Activated naive CD8-positive, alpha-beta T cell treated with anti-CD3 and anti-CD28 coated beads, Interleukin-2, amount 10 ng/mL, durations not matched to agents 7 days and 5 days (primary cell): ENCODE data around the gene AGTRAP. TPM values are rescaled to one million over a fixed set of nuclear protein-coding genes. Genes with fewer than 3 reads are reported as not detected.

Experiments
- ATAC-seq: fragments of 150-1000 bp; cut with Tn5 transposase; one replicate; pipeline ENCODE4 v1.10.0; 2021; ENCODE audit warnings: low read depth, moderate library complexity
- POLR2A ChIA-PET: fragments of 350-600 bp; sonication (Branson Sonifier 250); formaldehyde crosslinking; loops from one replicate; lab custom pipeline; 2021; ENCODE audit warnings: antibody characterized with exemption; lab: Charles Lee
- DNase-seq: peaks from one replicate; pipeline ENCODE4 v3.0.0; 2021
- H3K27ac Mint-ChIP-seq: one replicate; pipeline ENCODE4 v1.8.0; 2022; ENCODE audit warnings: mild to moderate bottlenecking, mixed read lengths
- H3K27me3 Mint-ChIP-seq: one replicate; pipeline ENCODE4 v1.8.0; 2022; ENCODE audit warnings: mild to moderate bottlenecking, moderate library complexity, mixed read lengths
- H3K36me3 Mint-ChIP-seq: one replicate; pipeline ENCODE4 v1.8.0; 2021; ENCODE audit warnings: mild to moderate bottlenecking, mixed read lengths
- H3K4me1 Mint-ChIP-seq: one replicate; pipeline ENCODE4 v1.8.0; 2021; ENCODE audit warnings: mixed read lengths
- H3K4me3 Mint-ChIP-seq: one replicate; pipeline ENCODE4 v1.8.0; 2022; ENCODE audit warnings: mild to moderate bottlenecking, moderate library complexity, mixed read lengths
- H3K9me3 Mint-ChIP-seq: one replicate; pipeline ENCODE4 v1.8.0; 2021; ENCODE audit warnings: mixed read lengths
- total RNA-seq, 2 experiments: library from RNA; stranded (reverse); gene quantifications; one replicate each; pipeline ENCODE4 v1.2.3, GENCODE V29; 2021

The AGTRAP gene
- total RNA-seq, 2 experiments from 2014 or later = 53.8 to 56.4 TPM

DNA sequence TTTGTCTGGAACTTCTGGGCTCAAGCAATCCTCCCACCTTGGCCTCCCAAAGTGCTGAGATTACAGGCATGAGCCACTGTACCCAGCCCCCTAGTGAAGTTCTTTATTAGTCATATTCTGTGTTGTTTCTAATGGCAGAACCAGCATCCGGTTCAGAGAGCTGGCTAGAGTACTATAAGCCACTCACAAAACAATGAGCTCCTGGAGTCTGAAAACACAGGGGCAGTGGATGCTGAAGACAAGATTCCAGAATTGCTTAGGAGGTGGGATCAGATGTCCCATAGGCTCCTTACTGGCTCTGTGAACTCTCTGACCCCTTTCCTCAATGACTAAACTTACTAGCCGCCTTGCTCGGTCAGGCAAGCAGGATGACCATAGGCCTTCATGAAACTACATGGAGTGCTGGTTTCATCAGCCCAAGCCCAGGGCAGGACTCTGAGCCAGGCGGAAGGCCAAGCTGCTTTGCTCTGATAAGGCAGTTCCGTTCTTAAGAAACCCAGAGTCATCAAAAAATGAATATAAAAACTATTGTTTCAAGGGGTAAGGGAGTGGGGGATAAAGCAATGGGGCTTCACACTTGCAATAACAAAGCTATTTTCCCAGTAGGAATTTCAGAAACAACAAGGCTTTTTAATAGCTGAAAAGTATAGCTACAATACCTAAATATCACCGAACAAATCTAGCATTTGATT, 61.7 kb downstream of the AGTRAP start:
- POLR2A ChIA-PET = interaction anchor here (1.5 kb wide), 1 partner anchor 133 kb away, joined by 5 read pairs; the partner anchor contains the start of gene FBXO6
- H3K4me1 Mint-ChIP-seq = peaks cover 6% of the 10 kb centered on the region
- H3K4me3 Mint-ChIP-seq = no peak overlapping the region
- H3K9me3 Mint-ChIP-seq = no peaks in the 10 kb centered on the region
- DNase-seq (no peak), ATAC-seq (no peak)
- peaks cover 27% of the 10 kb centered on the region for H3K36me3 Mint-ChIP-seq
- H3K27me3 Mint-ChIP-seq = no peaks in the 10 kb centered on the region
- H3K27ac Mint-ChIP-seq = no peak overlapping the region

DNA sequence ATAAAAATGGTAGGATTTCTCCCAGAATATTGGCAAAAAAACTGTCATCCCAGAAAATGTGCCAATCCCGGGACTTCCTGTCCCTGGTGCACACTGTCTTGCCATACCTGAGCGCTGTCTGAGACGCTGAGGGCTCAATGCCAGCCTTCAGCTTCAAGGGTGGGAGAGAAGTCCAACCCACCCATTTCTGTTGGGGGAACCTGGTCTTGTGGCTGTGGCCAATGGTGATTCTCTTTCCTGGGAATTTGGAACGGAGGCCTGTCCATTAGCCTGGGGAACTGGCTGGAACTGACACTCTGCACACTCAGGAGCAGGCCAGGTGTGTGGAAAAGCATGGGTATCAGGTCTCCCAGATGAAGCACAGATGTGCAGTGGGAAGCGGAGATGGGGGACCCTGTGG, 63.2 kb downstream of the AGTRAP start:
- peaks cover 17% of the 10 kb centered on the region for H3K4me1 Mint-ChIP-seq
- no peaks in the 10 kb centered on the region for H3K27me3 Mint-ChIP-seq
- POLR2A ChIA-PET = no interaction called here
- ATAC-seq (no peak), DNase-seq (no peak)
- peaks cover 25% of the 10 kb centered on the region for H3K36me3 Mint-ChIP-seq
- no peak overlapping the region for H3K27ac Mint-ChIP-seq
- no peaks in the 10 kb centered on the region for H3K9me3 Mint-ChIP-seq
- no peak overlapping the region for H3K4me3 Mint-ChIP-seq

DNA sequence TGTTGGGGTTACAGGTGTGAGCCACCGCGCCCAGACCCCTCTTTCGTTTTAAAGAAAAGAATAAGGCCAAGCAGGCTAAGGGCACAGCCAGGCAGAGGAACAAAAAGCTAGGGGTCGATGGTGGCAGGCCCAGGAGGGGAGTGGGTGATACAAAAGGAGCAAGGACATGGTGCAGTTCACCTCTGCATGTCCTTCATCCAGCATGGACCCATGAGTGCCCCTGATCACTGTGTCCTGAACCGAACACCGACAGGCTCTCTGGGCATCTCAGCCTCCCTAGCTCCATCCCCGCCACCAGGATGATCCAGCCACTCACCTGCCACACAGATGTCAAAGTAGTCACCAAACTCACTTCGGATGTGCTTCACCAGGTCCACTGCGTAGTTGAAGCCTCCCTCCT, 64.0 kb downstream of the AGTRAP start:
- Mint-ChIP-seq H3K4me1 (peaks cover 23% of the 10 kb centered on the region), H3K36me3 (peaks cover 22% of the 10 kb centered on the region), H3K4me3 (no peak overlapping the region), H3K27ac (no peak overlapping the region), H3K27me3 (no peaks in the 10 kb centered on the region), H3K9me3 (no peaks in the 10 kb centered on the region)
- no peak for ATAC-seq
- DNase-seq = no peak
- POLR2A ChIA-PET = no interaction called here

DNA sequence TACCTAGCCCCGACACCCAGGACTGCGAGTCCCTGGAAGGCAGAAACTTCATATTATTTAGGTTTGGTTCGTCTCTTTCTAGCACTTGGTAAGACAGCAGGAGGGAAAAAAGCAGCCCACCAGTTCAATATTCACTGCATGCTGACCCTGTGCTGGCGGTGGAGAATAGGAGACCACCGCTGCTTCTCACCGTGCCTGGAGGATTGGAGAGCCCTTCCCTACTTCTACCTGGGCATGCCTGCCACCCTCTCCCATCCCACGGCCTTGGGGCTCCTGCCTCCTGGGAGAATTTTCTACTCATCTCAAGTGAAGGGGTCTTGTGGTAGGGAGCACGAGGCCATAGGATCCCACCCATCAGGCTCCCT, 64.4 kb downstream of the AGTRAP start:
- POLR2A ChIA-PET = no interaction called here
- Mint-ChIP-seq H3K36me3 (peaks cover 20% of the 10 kb centered on the region), H3K27ac (no peak overlapping the region), H3K4me3 (no peak overlapping the region), H3K9me3 (no peaks in the 10 kb centered on the region), H3K27me3 (no peaks in the 10 kb centered on the region), H3K4me1 (peaks cover 23% of the 10 kb centered on the region)
- ATAC-seq (no peak), DNase-seq (no peak)

Other genes starting within 250 kb of the AGTRAP start
- 1 to 10 TPM; 4.8 to 6.2 TPM for gene FBXO2, start 81.7 kb upstream of the AGTRAP start, total RNA-seq
- 10 to 100 TPM; 54.9 to 59.2 TPM for gene FBXO44, start 81.3 kb upstream of the AGTRAP start, total RNA-seq
- gene FBXO6, start 71.9 kb upstream of the AGTRAP start, total RNA-seq = 10 to 100 TPM; 27.5 to 28.0 TPM
- 100 to 1,000 TPM in 1 of 2 experiments, 10 to 100 TPM in 1; 95.4 to 103 TPM for gene MAD2L2, start 55.0 kb upstream of the AGTRAP start, total RNA-seq
- gene DRAXIN, start 44.4 kb upstream of the AGTRAP start, total RNA-seq = 1 to 10 TPM; 3.5 to 4.1 TPM
- gene C1orf167, start 26.1 kb downstream of the AGTRAP start, total RNA-seq = not detected
- 10 to 100 TPM; 47.0 to 47.1 TPM for gene MTHFR, start 69.8 kb downstream of the AGTRAP start, total RNA-seq
- 10 to 100 TPM; 21.9 to 25.5 TPM for gene CLCN6, start 70.1 kb downstream of the AGTRAP start, total RNA-seq
- not detected for gene NPPA, start 111.6 kb downstream of the AGTRAP start, total RNA-seq
- not detected for gene NPPB, start 122.8 kb downstream of the AGTRAP start, total RNA-seq
- 10 to 100 TPM; 36.1 to 38.3 TPM for gene KIAA2013, start 190.3 kb downstream of the AGTRAP start, total RNA-seq
- 10 to 100 TPM; 16.8 to 21.0 TPM for gene PLOD1, start 198.6 kb downstream of the AGTRAP start, total RNA-seq
- 10 to 100 TPM; 51.4 TPM for gene MFN2, start 244.3 kb downstream of the AGTRAP start, total RNA-seq